SH-SY5Y (cell line): Measurements from ENCODE around the gene PARN.

Experiments
- GATA2 ChIP-seq: IDR thresholded peaks from 2 replicates; pipeline ENCODE4 v1.6.1; 2011; ENCODE audit warnings: mild to moderate bottlenecking, low read depth, low read length
- GATA3 ChIP-seq: IDR thresholded peaks from 2 replicates; pipeline ENCODE4 v1.6.1; 2011; ENCODE audit warnings: low read depth, mild to moderate bottlenecking, low read length, moderate library complexity

DNA sequence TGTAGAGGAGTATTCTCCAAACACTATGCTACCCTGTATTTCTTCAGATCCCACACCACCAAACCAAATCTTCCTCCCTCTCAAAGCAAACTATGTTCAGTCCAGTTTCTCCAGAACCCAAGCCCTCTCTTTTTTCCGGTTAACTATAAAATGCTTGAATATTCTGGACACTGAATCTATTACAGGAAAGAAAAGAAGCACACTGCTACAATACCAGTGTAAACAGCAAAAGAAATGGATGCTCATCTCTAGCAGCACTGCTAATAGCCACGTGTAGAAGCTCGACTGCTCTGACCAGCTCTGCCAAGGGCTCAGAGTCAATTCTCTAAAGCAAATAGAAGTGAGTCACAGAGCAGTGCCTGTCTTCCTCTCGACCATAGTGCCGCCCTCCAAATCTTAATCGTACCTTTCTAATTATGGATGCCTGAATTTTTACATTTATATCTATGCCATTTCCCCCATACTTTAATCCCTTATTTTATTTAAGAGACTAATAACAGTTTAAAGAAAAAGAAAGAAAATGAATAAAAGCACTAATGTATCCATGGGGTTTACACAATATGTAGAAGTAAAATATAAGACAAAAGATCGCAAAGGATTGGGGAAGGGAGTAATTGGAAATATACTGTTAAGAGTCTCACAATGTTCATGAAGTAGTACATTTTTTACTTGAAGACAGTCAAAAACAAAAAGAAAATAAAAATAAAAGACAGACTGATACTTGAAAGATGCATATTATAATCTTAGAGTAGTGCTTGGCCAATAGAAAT lies 154.5 kb downstream of the PARN start:
- TF ChIP-seq GATA3 (no peak), GATA2 (no peak)
